HG02588 (cell line): ENCODE data around the gene TRIM54.

ENCODE experiments used
- ATAC-seq: cut with Tn5 transposase; IDR thresholded peaks from one replicate; pipeline ENCODE4 v1.9.1; 2021; ENCODE audit warnings: mild to moderate bottlenecking, moderate library complexity; ENCODE audit not compliant: unreplicated experiment

TRIM54 gene

GRCh38 chr2:27353762-27354596, 71.8 kb downstream of the TRIM54 start:
- no peak for ATAC-seq

GRCh38 chr2:27354597-27354927, 72.3 kb downstream of the TRIM54 start:
- no peak for ATAC-seq

GRCh38 chr2:27356056-27356381, 73.8 kb downstream of the TRIM54 start:
- ATAC-seq, result peak; percentile 25

- ATAC-seq, result peak; percentile 72
Measured at GRCh38 chr2:27356382-27357181, 74.4 kb downstream of the TRIM54 start, which contains the start of gene GTF3C2. Gene GTF3C2, minus strand, starts transcription at chr2:27356764. Its CDS starts 13,210 bp downstream, at chr2:27343554.
